DMS53 (cell line): Measurements from ENCODE around the gene CCM2.

Experiments
- DNase-seq: peaks from one replicate; lab custom pipeline; 2025; lab: John Stamatoyannopoulos, UW

The CCM2 gene

DNA sequence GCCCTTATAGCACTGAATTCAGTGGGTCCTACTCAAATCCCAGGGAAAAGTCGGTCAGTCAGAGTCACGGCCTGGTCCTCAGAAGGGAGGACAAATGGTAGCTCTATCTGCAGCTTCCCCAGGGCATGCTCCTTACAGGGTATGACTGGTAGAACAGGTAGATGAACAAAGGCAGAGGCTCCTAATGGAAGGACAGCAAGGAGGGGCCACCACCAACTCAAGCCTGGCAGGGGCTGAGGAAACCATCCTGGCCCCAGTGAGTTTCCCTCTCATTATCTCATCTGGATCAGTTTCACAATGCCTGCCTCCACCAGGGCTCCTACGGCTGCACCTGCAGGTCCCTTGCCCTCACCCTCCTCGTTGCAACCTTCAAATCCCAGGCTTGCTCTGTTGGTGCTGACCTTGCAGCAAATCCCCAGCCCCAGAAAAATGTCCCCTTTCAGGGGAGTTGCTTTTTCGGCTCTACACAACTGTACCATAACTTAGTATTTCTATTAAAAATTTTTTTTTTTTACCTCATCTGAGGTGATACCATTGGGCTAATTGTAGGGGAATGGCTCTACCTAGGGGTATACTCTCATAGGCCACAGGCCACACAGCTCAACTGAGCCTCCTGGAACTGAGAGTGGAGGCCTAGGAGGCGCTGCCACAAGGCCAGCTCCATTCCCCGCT lies 18.8 kb upstream of the CCM2 start:
- DNase-seq = peak; percentile 35

- peak; percentile 35 for DNase-seq
These were observed 17.5 kb upstream of the CCM2 start for GRCh38 chr7:44982535-44982923.

DNA sequence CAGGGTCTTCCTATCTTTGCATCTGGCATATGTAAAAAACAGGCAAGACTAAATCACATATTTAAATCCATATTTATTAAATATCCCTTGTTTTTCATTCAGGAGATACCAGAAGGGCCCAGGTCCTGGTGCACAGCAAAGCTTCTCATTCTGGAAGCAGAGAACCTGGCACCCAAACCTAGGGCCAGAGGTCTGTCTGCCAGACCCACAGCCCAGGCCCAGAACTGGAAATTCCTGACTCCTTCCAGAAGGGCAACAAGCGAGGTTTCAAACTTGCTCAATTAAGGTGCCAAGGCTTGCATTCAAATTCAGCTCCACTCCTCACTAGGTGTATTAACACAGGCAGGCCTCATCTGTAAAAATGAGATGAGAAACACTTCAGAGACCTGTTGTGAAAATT lies 17.0 kb upstream of the CCM2 start:
- no peak for DNase-seq

DNA sequence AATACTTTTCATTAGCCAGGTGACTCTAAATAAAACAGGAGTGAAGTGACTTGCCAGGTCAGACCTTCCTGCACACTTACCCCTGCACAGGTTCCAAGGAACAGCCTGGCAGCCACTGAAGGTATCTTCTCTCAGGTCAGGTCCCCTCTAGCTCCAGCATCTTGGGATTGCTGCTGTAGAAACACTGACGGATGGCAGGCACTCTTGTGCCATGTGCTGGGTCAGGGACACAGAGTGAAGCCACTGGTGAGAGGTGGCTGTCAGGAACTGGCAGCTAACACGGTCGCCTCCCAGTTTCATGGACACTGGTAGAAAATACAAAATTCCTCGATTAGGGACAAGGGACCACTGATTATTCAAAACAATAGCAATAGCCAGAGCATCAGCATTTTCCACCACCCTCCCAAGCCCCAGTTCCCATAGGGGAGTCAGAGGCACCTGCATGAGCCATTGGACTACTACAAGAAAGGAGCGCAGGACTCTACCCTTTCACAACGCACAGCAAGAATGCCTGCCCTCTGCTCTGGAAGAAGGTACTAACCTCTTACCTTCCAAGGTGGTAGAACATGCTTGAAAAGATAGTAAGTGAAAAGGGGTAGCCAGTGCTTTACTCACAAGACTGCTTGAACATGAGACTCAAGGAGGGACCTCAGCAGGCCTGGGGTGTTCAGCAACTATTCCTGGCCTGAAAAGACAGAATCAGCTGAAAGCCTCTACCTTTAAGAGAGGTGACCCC lies 16.1 kb upstream of the CCM2 start:
- no peak for DNase-seq

DNA sequence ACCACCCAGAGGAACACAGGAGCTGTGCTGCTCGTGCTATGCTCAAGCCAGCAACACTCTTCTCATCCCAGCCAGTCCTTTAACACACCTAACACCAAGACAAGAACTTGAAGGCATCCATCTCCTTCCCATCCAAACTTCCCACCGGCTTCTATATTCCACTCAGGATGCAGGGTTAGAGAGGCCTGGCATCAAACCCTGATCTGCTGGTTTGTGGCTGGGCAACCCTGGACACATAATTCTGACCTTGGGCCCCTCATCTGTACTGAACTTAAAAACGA lies 15.6 kb upstream of the CCM2 start:
- DNase-seq = no peak

GRCh38 chr7:44985033-44985695 lies 14.8 kb upstream of the CCM2 start:
- DNase-seq = no peak

GRCh38 chr7:44985900-44986217 lies 14.1 kb upstream of the CCM2 start:
- no peak for DNase-seq

GRCh38 chr7:44986218-44987053 lies 13.6 kb upstream of the CCM2 start:
- DNase-seq = peak; percentile 98

GRCh38 chr7:44987457-44987856 lies 12.5 kb upstream of the CCM2 start:
- DNase-seq = no peak

DNA sequence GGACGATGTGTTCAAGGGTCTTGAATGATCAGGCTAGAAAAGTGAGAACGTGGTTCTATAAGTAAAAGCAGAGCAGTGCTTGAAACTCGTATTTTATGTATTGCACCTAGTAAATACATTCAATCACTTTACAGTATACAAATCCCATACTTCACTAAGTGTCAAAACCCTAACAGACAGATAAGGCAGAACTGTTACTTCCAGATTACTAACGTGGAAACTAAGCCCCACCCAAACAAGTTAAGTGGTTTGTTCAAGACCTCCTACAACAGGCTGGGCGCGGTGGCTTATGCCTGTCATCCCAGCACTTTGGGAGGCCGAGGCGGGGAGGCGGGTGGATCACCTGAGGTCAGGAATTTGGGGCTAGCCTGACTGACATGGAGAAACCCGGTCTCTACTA lies 12.0 kb upstream of the CCM2 start:
- DNase-seq = no peak

GRCh38 chr7:44988701-44989100 lies 11.3 kb upstream of the CCM2 start:
- no peak for DNase-seq

DNA sequence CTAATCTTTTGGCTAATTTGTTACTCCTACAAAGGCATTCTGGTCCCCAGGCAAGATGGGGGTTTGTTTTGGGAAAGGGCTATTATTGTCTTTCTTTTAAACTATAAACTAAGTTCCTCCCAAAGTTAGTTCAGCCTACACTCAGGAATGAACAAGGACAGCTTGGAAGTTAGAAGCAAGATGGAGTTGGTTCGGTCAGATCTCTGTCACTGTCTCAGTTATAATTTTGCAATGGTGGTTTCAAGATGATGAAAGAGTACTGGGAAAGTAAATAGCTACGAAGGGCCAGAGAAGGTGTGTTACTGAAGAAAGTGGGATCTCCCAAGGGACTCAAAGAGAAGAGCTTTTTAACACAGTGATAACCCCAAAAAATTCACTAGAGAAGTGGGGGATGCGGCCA lies 10.9 kb upstream of the CCM2 start:
- DNase-seq = no peak

DNA sequence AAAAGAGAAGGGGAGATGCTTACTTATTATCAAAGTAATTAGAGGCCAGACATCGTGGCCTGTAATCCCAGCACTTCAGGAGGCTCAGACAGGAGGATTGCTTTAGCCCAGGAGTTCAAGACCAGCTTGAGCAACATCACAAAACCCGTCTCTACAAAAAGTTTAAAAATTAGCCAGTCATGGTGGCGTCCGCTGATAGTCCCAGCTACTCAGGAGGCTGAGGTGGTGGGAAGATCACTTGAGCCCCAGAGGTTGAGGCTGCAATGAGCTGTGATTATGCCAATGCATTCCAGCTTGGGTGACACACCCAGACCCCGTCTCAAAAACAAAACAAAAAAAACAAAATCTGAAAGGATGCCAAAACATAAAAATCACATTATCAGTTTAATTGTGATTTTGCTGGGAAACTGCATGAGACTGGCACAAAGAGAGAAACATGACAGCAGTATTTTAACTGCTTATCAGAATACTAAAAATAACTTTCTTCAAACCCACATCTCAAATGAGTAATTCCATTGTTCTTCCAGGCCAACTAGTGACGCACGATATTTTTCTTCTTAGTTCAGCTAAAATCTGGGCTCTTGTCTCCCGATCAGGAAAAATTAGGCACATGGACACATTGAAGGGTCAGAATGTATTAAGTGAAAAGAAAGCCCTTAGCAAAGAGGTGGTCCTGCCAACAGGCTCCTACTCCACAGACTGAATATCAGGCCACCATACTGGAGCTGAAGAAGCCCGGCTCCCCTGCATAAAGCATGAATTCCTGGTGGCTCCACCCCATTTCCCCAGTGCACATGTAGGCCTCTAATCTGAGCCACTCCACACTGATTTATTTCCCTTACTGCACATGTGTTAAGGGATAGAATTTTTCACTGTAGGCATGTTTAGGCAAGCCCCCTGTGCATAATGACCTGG lies 9.6 kb upstream of the CCM2 start:
- no peak for DNase-seq

DNA sequence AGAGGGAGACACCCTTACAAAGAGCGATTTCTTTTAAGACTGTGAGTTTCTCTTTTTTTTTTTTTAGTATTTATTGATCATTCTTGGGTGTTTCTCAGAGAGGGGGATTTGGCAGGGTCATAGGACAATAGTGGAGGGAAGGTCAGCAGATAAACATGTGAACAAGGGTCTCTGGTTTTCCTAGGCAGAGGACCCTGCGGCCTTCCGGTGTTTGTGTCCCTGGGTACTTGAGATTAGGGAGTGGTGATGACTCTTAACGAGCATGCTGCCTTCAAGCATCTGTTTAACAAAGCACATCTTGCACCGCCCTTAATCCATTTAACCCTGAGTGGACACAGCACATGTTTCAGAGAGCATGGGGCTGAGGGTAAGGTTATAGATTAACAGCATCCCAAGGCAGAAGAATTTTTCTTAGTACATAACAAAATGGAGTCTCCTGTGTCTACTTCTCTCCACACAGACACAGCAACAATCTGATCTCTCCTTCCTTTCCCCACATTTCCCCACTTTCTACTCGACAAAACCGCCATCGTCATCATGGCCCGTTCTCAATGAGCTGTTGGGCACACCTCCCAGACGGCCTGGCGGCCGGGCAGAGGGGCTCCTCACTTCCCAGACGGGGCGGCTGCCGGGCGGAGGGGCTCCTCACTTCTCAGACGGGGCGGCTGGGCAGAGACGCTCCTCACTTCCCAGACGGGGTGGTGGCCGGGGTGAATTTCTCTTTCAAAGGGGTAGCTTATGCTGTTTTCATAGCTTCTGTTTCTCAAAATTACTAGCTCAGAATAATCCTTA lies 7.8 kb upstream of the CCM2 start:
- peak; percentile 55 for DNase-seq

DNA sequence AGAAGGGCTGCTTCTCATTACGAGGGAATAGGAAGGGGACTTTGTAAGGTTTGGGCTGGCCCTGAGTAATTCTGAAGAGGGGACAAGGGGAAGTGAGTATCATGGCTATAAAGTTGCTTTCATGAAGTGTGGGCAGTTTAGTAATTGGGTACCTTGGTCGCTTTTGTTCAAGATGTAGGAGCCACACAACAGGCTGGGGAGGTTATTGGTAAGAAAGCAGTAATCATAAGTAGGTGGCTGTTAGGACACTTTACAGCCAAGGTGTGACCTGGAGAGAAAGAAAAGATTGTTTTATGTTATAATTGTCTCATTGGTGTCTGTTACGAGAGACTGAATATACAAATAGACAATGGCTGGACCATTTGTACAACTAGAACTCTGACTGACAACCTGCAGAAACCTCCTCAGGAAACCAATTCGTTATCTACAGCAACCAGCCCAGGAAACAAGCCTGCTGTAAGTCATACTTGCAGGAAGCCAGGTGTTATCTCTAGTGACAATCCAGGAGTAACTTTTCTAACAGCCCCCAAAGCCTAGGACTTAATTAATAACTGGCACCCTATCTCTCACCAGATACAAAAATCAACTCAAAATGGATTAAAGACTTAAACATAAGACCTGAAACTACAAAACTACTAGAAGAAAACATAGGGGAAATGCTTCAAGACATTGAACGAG lies 5.0 kb upstream of the CCM2 start:
- DNase-seq = no peak

GRCh38 chr7:44995555-44996493 lies 4.2 kb upstream of the CCM2 start:
- DNase-seq = peak; percentile 17

- DNase-seq = no peak
These were observed 1.7 kb upstream of the CCM2 start for GRCh38 chr7:44998153-44998871.

GRCh38 chr7:44999245-45000092 lies 532 bp upstream of the CCM2 start:
- DNase-seq = peak; percentile 100
